GM12874 (cell line): ENCODE measurements around the gene MAN2B2.

Source experiments
- TF ChIP-seq, protein P1 (sequence below): IDR thresholded peaks from 2 replicates; pipeline ENCODE4 v1.5.1; 2011; ENCODE audit warnings: low read depth, mild to moderate bottlenecking, control low read depth, low read length, moderate library complexity; ENCODE audit not compliant: insufficient read depth

The MAN2B2 gene

GRCh38 chr4:6619116-6619465, 44.1 kb downstream of the MAN2B2 start:
- TF ChIP-seq, protein P1, sequence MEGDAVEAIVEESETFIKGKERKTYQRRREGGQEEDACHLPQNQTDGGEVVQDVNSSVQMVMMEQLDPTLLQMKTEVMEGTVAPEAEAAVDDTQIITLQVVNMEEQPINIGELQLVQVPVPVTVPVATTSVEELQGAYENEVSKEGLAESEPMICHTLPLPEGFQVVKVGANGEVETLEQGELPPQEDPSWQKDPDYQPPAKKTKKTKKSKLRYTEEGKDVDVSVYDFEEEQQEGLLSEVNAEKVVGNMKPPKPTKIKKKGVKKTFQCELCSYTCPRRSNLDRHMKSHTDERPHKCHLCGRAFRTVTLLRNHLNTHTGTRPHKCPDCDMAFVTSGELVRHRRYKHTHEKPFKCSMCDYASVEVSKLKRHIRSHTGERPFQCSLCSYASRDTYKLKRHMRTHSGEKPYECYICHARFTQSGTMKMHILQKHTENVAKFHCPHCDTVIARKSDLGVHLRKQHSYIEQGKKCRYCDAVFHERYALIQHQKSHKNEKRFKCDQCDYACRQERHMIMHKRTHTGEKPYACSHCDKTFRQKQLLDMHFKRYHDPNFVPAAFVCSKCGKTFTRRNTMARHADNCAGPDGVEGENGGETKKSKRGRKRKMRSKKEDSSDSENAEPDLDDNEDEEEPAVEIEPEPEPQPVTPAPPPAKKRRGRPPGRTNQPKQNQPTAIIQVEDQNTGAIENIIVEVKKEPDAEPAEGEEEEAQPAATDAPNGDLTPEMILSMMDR, result no peak

DNA sequence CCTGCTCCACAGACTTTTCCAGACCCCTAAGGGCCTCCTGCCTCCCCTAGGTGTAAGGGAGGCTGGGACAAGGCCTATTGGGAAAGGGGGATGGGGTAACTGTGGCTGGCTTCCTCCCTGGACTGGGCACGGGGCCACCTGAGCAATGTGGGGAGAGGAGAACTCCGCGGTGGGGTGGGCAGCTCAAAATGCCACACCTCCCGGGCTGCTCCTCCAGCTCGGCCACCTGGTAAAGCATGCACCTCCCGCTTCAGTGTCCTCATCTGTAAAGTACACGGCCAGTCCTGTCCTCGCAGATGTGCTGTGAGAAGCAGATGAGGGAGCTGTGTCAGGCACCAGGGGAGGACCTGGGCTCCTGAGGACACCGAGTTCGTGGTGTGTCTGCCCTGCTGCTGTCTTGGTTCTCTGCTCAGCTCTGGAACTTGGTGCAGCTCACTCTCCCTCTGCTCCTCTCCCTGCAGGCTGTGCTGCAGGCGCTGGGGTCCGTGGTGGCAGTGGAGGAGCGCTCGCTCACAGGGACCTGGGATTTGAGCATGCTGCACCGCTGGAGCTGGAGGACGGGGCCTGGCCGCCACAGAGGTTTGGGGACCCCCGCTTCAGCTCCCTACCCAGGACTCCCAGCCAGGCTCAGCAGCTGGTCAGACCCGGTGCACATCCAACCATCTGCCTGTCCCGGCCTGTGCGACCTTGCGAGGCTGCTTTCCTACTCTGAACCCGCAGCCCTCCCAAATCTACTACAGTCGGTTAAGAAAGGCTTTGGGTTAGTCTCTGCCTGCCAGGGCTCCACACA, 44.7 kb downstream of the MAN2B2 start:
- TF ChIP-seq, protein P1, result no peak

- TF ChIP-seq, protein P1, result no peak
These were observed 45.3 kb downstream of the MAN2B2 start for GRCh38 chr4:6620296-6620695.

DNA sequence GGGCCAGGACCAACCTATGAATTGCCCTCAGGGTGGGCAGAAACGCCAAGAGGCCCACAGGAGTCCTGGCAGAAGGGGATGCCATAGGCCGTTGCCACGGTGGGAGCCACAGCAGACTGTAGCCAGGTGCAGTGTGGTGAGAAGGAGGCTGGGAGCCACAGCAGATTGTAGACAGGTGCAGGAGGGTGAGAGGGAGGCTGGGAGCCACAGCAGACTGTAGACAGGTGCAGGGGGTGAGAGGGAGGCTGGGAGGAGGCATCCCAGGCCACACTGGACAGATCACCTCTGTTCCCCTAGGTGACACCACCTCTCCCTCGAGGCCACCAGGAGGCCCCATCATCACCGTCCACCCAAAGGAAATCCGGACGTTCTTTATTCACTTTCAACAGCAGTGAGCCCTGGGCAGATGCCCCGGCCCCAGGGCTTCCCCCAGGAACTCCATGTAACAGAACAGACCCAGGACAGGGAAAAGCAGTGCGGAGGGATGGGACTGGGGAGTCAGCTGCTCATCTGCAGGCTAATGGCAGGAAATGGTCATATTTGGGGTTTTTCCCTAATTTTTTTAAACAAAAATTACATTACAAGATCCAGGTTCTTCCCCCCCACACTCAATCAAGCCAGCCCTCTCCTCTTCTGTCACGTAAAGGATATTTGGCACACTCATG, 46.0 kb downstream of the MAN2B2 start:
- TF ChIP-seq, protein P1, result no peak

DNA sequence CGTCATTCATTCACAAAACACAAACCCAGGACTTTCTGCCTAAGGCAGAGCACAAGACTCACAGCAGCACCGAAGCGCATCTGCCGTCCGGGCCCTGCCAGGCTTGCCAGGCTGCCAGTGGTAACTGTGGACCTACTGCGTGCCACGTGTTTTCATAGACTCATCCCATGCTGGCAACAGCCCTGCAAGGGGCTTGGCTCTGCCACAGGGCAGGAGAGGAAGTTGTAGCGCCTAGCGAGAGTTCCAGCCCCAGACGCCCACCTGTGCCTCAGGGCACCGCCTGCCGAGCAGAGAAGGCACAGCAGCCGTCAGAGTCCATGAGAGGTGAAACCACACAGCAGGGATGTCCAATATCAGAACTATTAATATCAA, 46.6 kb downstream of the MAN2B2 start:
- TF ChIP-seq, protein P1, result no peak

GRCh38 chr4:6622744-6623143, 47.8 kb downstream of the MAN2B2 start:
- TF ChIP-seq, protein P1, result no peak

DNA sequence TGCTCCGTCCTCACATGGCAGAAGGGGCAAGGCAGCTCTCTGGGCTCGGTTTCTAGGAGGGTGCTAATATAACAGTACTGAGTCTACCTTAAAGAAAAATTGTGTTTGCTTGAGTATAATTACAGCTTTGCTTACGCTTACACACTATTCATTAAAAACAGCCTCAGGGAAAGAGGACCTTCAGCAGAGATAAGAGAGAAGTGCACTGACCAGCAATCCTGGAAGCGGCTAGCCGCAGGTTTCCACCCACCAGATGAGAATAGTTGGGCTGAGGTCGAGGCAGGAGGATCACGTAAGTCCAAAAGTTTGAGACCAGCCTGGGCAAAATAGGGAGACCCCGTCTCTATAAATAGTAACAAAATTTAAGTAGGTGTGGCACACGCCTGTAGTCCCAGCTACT, 50.3 kb downstream of the MAN2B2 start:
- TF ChIP-seq, protein P1, result no peak
